Osteocyte (in vitro differentiated cells): ENCODE results near the gene DOK6. TPM values are rescaled to one million over a fixed set of nuclear protein-coding genes. Genes with fewer than 3 reads are reported as not detected.

Source experiments
- DNase-seq: peaks from one replicate; pipeline ENCODE4 v3.0.0; 2021; ENCODE audit warnings: mixed read lengths; ENCODE audit not compliant: unreplicated experiment; ENCODE audit errors: extremely low spot score
- H3K27ac Mint-ChIP-seq: one replicate; pipeline ENCODE4 v1.8.0; 2021; ENCODE audit warnings: mild to moderate bottlenecking, mixed read lengths; ENCODE audit not compliant: unreplicated experiment
- H3K27me3 Mint-ChIP-seq: one replicate; pipeline ENCODE4 v1.8.0; 2021; ENCODE audit warnings: mixed read lengths; ENCODE audit not compliant: unreplicated experiment
- H3K36me3 Mint-ChIP-seq: one replicate; pipeline ENCODE4 v1.8.0; 2021; ENCODE audit warnings: mixed read lengths; ENCODE audit not compliant: unreplicated experiment
- H3K4me1 Mint-ChIP-seq: one replicate; pipeline ENCODE4 v1.8.0; 2021; ENCODE audit warnings: mixed read lengths; ENCODE audit not compliant: unreplicated experiment
- H3K4me3 Mint-ChIP-seq: one replicate; pipeline ENCODE4 v1.8.0; 2021; ENCODE audit warnings: mild to moderate bottlenecking, moderate library complexity, mixed read lengths; ENCODE audit not compliant: unreplicated experiment
- H3K9me3 Mint-ChIP-seq: one replicate; pipeline ENCODE4 v1.8.0; 2021; ENCODE audit warnings: mixed read lengths; ENCODE audit not compliant: unreplicated experiment
- total RNA-seq: library from RNA; stranded (reverse); gene quantifications from 2 replicates; pipeline ENCODE4 v1.2.1, GENCODE V29; 2021
- TF ChIP-seq, protein P1 (sequence below): fragments of 200-600 bp; sonication (generic); IDR thresholded peaks from 2 replicates; pipeline ENCODE4 v1.5.0; 2021; ENCODE audit warnings: antibody characterized with exemption, mild to moderate bottlenecking, moderate library complexity

Gene DOK6
- total RNA-seq, 1 donor from 2014 or later: 4.6 TPM

DNA sequence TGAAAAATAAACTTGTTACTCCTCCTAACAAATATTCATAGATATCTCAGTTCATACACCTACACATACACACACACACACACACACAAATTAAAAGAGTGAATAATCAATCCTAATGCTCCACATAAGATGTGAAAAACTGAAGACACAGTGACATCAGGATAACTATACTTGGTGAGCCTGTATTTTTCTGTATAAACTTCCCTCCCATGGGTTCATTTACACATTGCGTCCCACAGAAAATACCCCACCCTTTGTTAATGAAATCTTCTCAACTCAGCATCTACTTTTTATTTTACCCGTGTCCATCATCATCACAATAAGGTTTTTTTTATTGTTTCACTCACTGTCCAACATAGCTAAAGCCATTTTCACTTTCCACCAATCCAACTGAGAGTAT lies 486.6 kb downstream of the DOK6 start:
- no peak overlapping the region for H3K27ac Mint-ChIP-seq
- no peak overlapping the region for H3K4me3 Mint-ChIP-seq
- no peaks in the 10 kb centered on the region for H3K27me3 Mint-ChIP-seq
- TF ChIP-seq, protein P1, sequence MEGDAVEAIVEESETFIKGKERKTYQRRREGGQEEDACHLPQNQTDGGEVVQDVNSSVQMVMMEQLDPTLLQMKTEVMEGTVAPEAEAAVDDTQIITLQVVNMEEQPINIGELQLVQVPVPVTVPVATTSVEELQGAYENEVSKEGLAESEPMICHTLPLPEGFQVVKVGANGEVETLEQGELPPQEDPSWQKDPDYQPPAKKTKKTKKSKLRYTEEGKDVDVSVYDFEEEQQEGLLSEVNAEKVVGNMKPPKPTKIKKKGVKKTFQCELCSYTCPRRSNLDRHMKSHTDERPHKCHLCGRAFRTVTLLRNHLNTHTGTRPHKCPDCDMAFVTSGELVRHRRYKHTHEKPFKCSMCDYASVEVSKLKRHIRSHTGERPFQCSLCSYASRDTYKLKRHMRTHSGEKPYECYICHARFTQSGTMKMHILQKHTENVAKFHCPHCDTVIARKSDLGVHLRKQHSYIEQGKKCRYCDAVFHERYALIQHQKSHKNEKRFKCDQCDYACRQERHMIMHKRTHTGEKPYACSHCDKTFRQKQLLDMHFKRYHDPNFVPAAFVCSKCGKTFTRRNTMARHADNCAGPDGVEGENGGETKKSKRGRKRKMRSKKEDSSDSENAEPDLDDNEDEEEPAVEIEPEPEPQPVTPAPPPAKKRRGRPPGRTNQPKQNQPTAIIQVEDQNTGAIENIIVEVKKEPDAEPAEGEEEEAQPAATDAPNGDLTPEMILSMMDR: no peak
- H3K4me1 Mint-ChIP-seq: peaks cover 14% of the 10 kb centered on the region
- peaks cover 7% of the 10 kb centered on the region for H3K9me3 Mint-ChIP-seq
- H3K36me3 Mint-ChIP-seq: peaks cover 4% of the 10 kb centered on the region
- no peak for DNase-seq

DNA sequence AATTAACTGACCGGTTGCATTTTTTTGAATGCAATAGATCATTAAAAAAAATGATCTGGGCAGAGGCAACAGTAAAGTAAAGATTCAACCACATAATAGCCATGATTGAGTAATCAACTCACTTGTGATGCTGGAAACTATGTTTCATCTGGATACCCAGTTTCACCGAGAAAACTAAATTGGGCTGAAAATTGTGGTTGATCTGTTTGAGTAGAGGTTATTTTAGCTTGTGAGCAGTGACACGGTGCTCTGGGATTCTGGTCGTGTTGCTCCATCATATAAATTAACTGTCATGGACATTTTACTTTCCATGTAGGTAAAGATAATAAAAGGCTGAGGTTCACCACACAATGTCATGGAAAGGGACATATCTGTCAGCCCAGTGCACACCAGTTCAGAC lies 488.3 kb downstream of the DOK6 start:
- Mint-ChIP-seq H3K9me3 (peaks cover 7% of the 10 kb centered on the region), H3K27me3 (no peaks in the 10 kb centered on the region), H3K36me3 (peaks cover 4% of the 10 kb centered on the region), H3K4me1 (peaks cover under 1% of the 10 kb centered on the region), H3K27ac (no peak overlapping the region), H3K4me3 (no peak overlapping the region)
- DNase-seq: no peak
- TF ChIP-seq, protein P1: no peak

DNA sequence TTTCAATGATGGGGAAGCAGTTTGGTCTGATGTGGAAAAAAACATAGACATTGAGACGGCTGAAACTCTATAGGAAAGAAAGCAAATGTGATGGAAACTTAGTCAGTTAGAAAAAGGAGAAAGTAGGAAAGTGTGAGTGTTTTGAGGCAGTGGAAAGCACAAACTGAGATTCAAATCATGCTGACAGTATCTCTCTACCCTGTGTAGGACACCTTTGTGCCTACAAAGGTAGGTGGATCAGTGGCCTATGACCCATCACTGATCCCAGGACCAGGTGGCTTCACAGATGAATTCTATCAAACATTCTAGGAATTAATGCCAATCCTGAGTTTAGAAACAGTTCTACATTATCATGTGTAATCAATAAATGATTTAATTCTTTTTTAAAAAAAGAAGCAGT lies 489.9 kb downstream of the DOK6 start:
- no peaks in the 10 kb centered on the region for H3K4me1 Mint-ChIP-seq
- peaks cover 7% of the 10 kb centered on the region for H3K9me3 Mint-ChIP-seq
- no peak overlapping the region for H3K4me3 Mint-ChIP-seq
- no peak overlapping the region for H3K27ac Mint-ChIP-seq
- no peak for DNase-seq
- TF ChIP-seq, protein P1: no peak
- no peaks in the 10 kb centered on the region for H3K27me3 Mint-ChIP-seq
- peaks cover 4% of the 10 kb centered on the region for H3K36me3 Mint-ChIP-seq

DNA sequence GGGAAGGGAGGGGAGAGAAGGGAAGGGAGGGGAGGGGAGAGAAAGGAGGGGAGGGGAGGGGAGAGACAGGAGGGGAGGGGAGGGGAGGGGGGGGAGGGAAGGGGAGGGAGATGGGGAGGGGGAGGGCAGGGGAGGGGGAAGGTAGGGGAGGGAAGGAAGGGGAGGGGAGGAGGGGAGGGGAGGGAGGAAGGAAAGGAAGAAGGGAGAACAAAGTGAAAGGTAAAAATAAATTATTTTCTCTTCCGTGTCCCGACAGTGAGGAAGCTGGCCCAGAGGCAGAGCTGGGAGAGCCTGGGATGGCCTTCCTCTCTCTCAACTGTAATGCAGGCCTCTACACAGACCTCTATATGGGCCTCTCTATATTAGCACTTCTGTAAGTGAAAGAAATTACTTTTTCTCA lies 493.8 kb downstream of the DOK6 start:
- Mint-ChIP-seq H3K4me1 (no peaks in the 10 kb centered on the region), H3K27me3 (no peaks in the 10 kb centered on the region), H3K27ac (no peak overlapping the region), H3K4me3 (no peak overlapping the region), H3K36me3 (peaks cover 4% of the 10 kb centered on the region), H3K9me3 (peaks cover 7% of the 10 kb centered on the region)
- no peak for DNase-seq
- TF ChIP-seq, protein P1: no peak

DNA sequence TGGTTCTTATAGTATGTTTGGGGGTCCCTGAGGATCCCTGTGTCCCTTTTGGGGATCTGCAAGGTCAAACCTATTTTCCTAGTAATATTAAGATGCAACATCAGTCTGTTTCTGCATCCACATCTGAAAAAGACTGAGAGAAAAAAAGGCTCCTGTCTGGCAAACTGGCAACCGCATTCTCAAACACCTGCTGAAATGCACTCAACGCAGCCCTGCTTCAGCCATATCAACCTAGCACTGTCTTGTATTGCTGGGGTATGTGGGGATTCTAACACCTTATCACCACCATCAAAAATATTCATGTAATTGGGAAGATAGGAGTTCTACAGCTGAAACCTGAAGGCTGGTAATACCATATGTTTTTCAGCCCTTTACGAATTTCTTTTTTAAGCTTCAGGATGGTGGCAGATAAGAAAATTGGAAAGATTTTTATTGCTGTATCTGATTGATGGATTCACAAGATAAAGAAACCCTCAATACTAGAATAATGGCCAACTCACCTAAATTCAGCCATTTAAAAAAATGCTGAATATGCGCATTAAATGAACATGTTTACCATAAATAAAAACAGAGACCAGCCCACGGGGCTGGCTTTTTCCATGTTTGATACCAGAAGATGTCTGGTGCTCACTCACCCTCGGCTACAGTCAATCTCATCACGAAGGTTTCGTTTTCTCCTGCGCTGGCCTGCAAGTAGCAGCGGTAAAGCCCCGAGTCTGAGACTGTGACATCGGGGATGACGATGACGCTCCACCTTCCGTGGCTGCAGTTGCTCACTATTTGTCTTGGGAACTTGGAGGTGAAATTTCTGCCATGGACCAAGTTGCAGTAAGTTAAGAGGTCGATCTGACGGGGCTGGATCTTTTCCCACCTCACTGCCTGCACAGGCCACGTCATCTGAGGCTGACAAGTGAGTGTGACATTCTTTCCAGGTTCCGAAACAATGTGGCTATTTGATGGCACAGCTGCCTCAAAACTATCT lies 494.7 kb downstream of the DOK6 start:
- no peak overlapping the region for H3K27ac Mint-ChIP-seq
- no peak overlapping the region for H3K4me3 Mint-ChIP-seq
- H3K4me1 Mint-ChIP-seq: no peaks in the 10 kb centered on the region
- peaks cover 7% of the 10 kb centered on the region for H3K9me3 Mint-ChIP-seq
- no peak for DNase-seq
- H3K27me3 Mint-ChIP-seq: no peaks in the 10 kb centered on the region
- TF ChIP-seq, protein P1: no peak
- peaks cover 4% of the 10 kb centered on the region for H3K36me3 Mint-ChIP-seq
